DND-41 (cell line): ENCODE results near the gene IL10.

Experiments used
- CTCF ChIP-seq: IDR thresholded peaks from 2 replicates; pipeline ENCODE4 v1.5.1; 2012; ENCODE audit warnings: borderline replicate concordance, low read length, moderate library complexity, mild to moderate bottlenecking; ENCODE audit not compliant: poor library complexity, severe bottlenecking; ENCODE audit errors: extremely low read depth
- EZH2 ChIP-seq: IDR thresholded peaks from 3 replicates; pipeline ENCODE4 v1.6.1; 2012; ENCODE audit warnings: borderline replicate concordance, low read depth, mild to moderate bottlenecking, moderate library complexity, low read length, inconsistent platforms; ENCODE audit not compliant: severe bottlenecking

GRCh38 chr1:206794294-206794908 lies 22.1 kb upstream of the IL10 start:
- TF ChIP-seq CTCF = no peak
- TF ChIP-seq EZH2 = no peak
